ENCODE results near the gene ST3GAL4.
A peak's percentile ranks its signal among the peaks of the same experiment; 100 is the strongest.
"Not testable (repeated sequence)": the region's sequence is repeated elsewhere in the genome, so short reads cannot be mapped to it uniquely, and the experiment has no call there.

Gene ST3GAL4

GRCh38 chr11:126360049-126360446 lies 4.6 kb downstream of the ST3GAL4 start:
- TF ChIP-seq CTCF (conservative IDR thresholded peaks at IDR 0.05; ENCODE audit: low read depth), result no peak
- ChIA-PET CTCF (no interaction called here), POLR2A (ENCODE audit: low non-redundant PET) (no interaction called here)
- DNase-seq (ENCODE audit: low spot score), result no peak
- peak overlapping the region; percentile 90 for H3K27ac ChIP-seq

- CTCF ChIA-PET, result interaction anchor here (0.8 kb wide), 1 partner anchor 120 kb away, joined by 3 read pairs; no protein-coding TSS in a partner anchor
- DNase-seq (ENCODE audit: low spot score), result no peak
- no peak for TF ChIP-seq CTCF (conservative IDR thresholded peaks at IDR 0.05; ENCODE audit: low read depth)
- POLR2A ChIA-PET (ENCODE audit: low non-redundant PET), result no interaction called here
- no peak overlapping the region for H3K27ac ChIP-seq
Measured at GRCh38 chr11:126361400-126361799, 5.9 kb downstream of the ST3GAL4 start.

- peak overlapping the region; percentile 41 for H3K27ac ChIP-seq
- TF ChIP-seq CTCF (conservative IDR thresholded peaks at IDR 0.05; ENCODE audit: low read depth), result no peak
- ChIA-PET POLR2A (ENCODE audit: low non-redundant PET) (no interaction called here), CTCF (no interaction called here)
- DNase-seq (ENCODE audit: low spot score), result no peak
Measured at GRCh38 chr11:126362879-126363655, 7.6 kb downstream of the ST3GAL4 start.

- POLR2A ChIA-PET (ENCODE audit: low non-redundant PET), result no interaction called here
- CTCF ChIA-PET, result no interaction called here
- no peak for DNase-seq (ENCODE audit: low spot score)
- no peak for TF ChIP-seq CTCF (conservative IDR thresholded peaks at IDR 0.05; ENCODE audit: low read depth)
- peak overlapping the region; percentile 41 for H3K27ac ChIP-seq
Measured at GRCh38 chr11:126363706-126364248, 8.3 kb downstream of the ST3GAL4 start.

GRCh38 chr11:126364735-126365134 lies 9.2 kb downstream of the ST3GAL4 start:
- H3K27ac ChIP-seq; CTCF ChIA-PET; POLR2A ChIA-PET (ENCODE audit: low non-redundant PET); DNase-seq (ENCODE audit: low spot score): not testable (repeated sequence)

GRCh38 chr11:126365508-126365907 lies 10.0 kb downstream of the ST3GAL4 start:
- peak overlapping the region; percentile 66 for H3K27ac ChIP-seq
- POLR2A ChIA-PET (ENCODE audit: low non-redundant PET), result interaction anchor here (1.0 kb wide), 1 partner anchor 10 kb away, joined by 3 read pairs; the partner anchor contains the start of gene ST3GAL4
- CTCF ChIA-PET; DNase-seq (ENCODE audit: low spot score): not testable (repeated sequence)

- CTCF ChIA-PET, result no interaction called here
- peak overlapping the region; percentile 66 for H3K27ac ChIP-seq
- POLR2A ChIA-PET (ENCODE audit: low non-redundant PET), result interaction anchor here (1.0 kb wide), 1 partner anchor 11 kb away, joined by 3 read pairs; the partner anchor contains the start of gene ST3GAL4
- no peak for TF ChIP-seq CTCF (conservative IDR thresholded peaks at IDR 0.05; ENCODE audit: low read depth)
- DNase-seq (ENCODE audit: low spot score), result no peak
Measured at GRCh38 chr11:126366064-126366822, 10.8 kb downstream of the ST3GAL4 start.

- H3K27ac ChIP-seq, result peak overlapping the region; percentile 66
- DNase-seq (ENCODE audit: low spot score); POLR2A ChIA-PET (ENCODE audit: low non-redundant PET); CTCF ChIA-PET: not testable (repeated sequence)
Measured at GRCh38 chr11:126366823-126367654, 11.6 kb downstream of the ST3GAL4 start.

- CTCF ChIA-PET, result interaction anchor here (0.6 kb wide), 1 partner anchor 68 kb away, joined by 3 read pairs; no protein-coding TSS in a partner anchor
- DNase-seq (ENCODE audit: low spot score); POLR2A ChIA-PET (ENCODE audit: low non-redundant PET): not testable (repeated sequence)
- H3K27ac ChIP-seq, result peak overlapping the region; percentile 66
Measured at GRCh38 chr11:126367806-126368205, 12.3 kb downstream of the ST3GAL4 start.

All from RWPE1 (cell line).